KBM-7 (cell line): Measurements from ENCODE around the gene HOATZ.

Experiments
- DNase-seq: peaks from one replicate; pipeline ENCODE4 v3.0.0-alpha.2; 2015
- in situ Hi-C: fragments of 300-500 bp; cut with MboI; formaldehyde crosslinking; loops from 2 replicates; pipeline ENCODE4 v1.14.3; 2020; ENCODE audit warnings: low sequenced_read_pairs, low pct_unique_long_range_greater_than_20kb, mixed read lengths

The HOATZ gene

GRCh38 chr11:111570796-111571195 lies 56.2 kb downstream of the HOATZ start:
- in situ Hi-C loops = no loop called here
- no peak for DNase-seq

- in situ Hi-C loops = no loop called here
- DNase-seq = no peak
Measured at GRCh38 chr11:111571829-111572501, 57.4 kb downstream of the HOATZ start.

DNA sequence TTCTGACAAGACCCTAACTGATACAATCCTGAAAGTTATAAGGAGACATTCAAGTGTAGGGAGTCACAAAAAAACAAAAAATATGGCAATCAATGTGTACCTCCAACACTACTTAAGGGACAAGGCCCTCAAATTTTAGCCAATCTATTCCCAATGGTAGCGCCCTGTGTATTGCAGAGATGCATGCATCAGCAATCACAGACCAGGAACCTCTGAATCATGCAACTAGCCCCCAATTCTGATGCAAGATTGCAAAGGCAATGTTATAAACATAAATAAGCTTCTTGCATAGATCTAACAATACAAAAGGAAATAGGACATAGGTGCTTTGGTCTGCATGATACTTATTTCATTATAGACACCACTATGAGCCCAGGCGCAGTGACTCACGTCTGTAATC lies 58.0 kb downstream of the HOATZ start:
- in situ Hi-C loops = no loop called here
- DNase-seq = no peak

DNA sequence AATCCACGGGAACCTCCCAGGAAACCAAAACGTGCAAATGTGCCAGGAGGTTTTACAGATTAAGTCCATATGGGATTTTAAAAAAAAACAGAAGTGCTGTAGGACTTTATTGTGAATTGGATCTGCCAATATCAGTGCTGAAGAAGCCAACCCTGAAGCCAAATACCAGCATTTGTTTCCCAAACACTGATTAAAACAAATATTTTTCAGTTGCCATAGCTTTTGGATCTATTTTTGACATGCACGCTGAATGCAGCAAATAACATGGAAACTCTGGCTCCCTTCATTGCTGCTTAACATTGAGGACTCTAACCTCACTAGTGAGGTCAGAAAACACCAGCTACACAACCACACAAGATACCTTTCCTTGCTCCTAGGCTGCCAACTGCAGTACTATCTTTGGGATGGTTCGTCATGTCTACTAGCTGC lies 59.3 kb downstream of the HOATZ start:
- in situ Hi-C loops = no loop called here

DNA sequence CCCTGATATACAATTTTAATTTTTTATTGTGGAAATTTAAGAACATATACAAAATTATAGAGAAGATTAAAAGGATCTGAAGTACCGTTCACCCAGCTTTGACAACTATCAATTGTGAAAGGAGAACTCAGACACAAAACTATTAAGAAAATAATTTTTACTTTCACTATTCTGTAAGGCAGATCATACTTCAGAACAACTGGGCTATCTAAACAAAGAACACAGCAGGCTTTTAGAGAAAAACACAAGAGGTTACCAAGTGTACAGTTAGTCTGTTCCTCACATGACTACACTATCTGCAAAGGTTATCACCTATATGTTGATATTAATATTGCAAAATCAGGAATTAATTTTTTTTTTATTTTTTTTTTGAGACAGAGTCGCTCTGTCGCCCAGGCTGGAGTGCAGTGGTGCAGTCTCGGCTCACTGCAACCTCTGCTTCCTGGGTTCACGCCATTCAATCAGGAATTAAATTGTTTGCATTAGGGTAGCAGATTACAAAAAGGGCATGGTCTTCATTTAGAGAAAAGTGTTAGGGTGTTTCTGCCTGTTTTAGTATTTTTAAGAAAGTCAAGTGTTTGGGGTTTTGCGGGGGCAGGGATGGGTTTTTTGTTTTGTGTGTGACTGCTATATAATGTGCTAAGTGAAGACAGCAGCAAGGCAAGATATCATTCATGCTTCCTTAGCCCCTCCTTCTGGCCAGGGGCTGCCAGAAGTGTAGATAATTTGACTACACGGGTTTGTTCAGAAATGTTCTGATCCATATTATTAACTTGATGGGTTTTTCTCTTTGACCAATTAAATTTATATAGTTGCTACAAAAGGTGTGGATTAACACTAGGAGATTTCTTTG lies 60.0 kb downstream of the HOATZ start:
- no peak for DNase-seq
- in situ Hi-C loops = loop anchor here (25.0 kb wide), 1 partner anchor 213 kb away; no protein-coding TSS in a partner anchor

More for the DNA sequence above, 59.3 kb downstream of the HOATZ start:
- DNase-seq = no peak

- in situ Hi-C loops = loop anchor here (25.0 kb wide), 1 partner anchor 212 kb away; no protein-coding TSS in a partner anchor
- no peak for DNase-seq
Measured at GRCh38 chr11:111575740-111576139, 61.2 kb downstream of the HOATZ start.

DNA sequence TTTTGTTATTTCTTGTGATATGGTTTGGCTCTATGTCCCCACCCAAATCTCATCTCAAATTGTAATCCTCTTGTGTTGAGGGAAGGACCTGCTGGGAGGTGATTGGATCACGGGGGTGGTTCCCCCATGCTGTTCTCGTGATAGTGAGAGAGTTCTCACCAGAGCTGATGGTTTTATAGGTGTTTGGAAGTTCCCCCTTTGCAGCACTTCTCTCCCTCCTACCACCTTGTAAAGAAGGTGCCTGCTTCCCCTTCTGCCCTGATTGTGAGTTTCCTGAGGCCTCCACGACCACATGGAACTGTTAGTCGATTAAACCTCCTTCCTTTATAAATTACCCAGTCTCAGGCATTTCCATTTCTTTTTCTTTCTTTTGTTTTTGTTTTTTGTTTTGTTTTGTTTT lies 63.2 kb downstream of the HOATZ start:
- DNase-seq = peak; percentile 71
- in situ Hi-C loops = loop anchor here (25.0 kb wide), 1 partner anchor 209 kb away; no protein-coding TSS in a partner anchor

DNA sequence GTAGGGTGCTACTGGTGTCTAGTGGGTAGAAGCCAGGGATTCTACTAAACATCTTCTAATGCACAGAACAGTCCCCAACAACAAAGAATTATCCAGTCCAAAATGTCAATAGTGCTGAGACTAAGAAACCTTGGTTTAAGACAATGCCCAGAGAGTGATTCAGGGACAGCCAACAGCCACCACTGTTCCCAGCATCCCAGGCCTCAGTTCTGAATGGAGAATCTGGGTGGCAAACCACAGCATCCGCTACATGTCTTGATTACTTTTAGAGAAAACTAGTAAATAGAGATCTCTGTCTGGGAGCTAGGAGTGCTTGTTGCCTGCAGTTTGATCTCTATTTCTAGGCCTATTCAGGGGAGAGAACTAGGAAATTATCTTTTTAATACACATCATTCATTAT lies 66.8 kb downstream of the HOATZ start:
- no peak for DNase-seq
- in situ Hi-C loops = loop anchor here (25.0 kb wide), 1 partner anchor 206 kb away; no protein-coding TSS in a partner anchor

- in situ Hi-C loops = loop anchor here (25.0 kb wide), 1 partner anchor 205 kb away; no protein-coding TSS in a partner anchor
Measured at GRCh38 chr11:111582163-111582562, 67.6 kb downstream of the HOATZ start.

GRCh38 chr11:111582881-111583280 lies 68.3 kb downstream of the HOATZ start:
- DNase-seq = no peak
- in situ Hi-C loops = loop anchor here (25.0 kb wide), 1 partner anchor 204 kb away; no protein-coding TSS in a partner anchor

More at GRCh38 chr11:111582163-111582562, 67.6 kb downstream of the HOATZ start:
- DNase-seq = peak; percentile 42

DNA sequence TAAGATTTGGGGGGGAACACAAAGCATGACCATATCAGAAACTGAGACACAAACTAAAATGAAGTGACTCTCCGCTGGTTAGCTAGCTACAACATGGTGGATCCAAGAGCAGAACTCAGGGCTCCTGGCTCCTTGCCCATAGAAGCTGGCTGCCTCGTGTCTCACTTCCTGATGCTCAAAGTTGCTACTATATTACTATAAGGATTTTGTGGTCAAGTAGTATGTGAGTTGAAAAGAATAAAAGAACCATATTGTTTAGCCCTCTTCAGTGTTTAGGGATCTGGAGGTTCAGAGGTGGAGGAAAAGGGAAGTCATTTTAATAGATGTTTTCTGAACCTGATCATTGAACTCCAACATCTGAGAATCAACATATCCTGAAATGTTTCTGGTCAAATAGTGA lies 70.8 kb downstream of the HOATZ start:
- in situ Hi-C loops = loop anchor here (25.0 kb wide), 1 partner anchor 202 kb away; no protein-coding TSS in a partner anchor

DNA sequence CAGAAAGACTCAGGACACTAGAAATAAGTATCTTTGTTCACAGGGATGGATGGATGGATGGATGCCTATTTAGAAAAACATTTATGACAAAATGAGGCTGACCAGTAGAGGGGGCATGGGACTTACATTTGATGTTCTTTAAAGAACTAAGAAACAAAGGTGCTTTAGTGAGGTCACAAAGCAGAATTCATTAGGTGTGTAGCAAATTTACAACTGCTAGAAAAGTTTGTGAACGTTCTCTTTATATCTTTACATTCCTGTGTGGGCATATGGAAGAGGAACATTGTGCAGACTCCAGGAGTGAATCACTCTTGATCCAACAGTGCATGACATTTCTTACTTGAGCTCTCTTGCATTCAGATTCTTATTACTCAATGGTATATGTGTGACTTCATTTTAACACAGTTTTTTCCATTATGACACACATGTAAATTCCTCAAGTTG lies 71.8 kb downstream of the HOATZ start:
- peak; percentile 61 for DNase-seq
- in situ Hi-C loops = loop anchor here (25.0 kb wide), 1 partner anchor 201 kb away; no protein-coding TSS in a partner anchor

More for the DNA sequence above, 70.8 kb downstream of the HOATZ start:
- DNase-seq = peak; percentile 55
